SH-SY5Y (cell line): ENCODE measurements around the gene VAV2.

Experiments
- GATA2 ChIP-seq: IDR thresholded peaks from 2 replicates; pipeline ENCODE4 v1.6.1; 2011; ENCODE audit warnings: mild to moderate bottlenecking, low read depth, low read length
- GATA3 ChIP-seq: IDR thresholded peaks from 2 replicates; pipeline ENCODE4 v1.6.1; 2011; ENCODE audit warnings: low read depth, mild to moderate bottlenecking, low read length, moderate library complexity

- TF ChIP-seq GATA3 (no peak), GATA2 (no peak)
These were observed 208.8 kb downstream of the VAV2 start for GRCh38 chr9:133783331-133783731.
